ENCODE data around the gene ADIRF.
"Not testable (repeated sequence)": the region's sequence is repeated elsewhere in the genome, so short reads cannot be mapped to it uniquely, and the experiment has no call there.

Gene ADIRF

GRCh38 chr10:86968271-86968993 is at the start of gene ADIRF:
Gene ADIRF, plus strand, starts transcription at chr10:86968482. Its CDS starts 63 bp downstream, at chr10:86968545.
- DNase-seq, result no peak

DNA sequence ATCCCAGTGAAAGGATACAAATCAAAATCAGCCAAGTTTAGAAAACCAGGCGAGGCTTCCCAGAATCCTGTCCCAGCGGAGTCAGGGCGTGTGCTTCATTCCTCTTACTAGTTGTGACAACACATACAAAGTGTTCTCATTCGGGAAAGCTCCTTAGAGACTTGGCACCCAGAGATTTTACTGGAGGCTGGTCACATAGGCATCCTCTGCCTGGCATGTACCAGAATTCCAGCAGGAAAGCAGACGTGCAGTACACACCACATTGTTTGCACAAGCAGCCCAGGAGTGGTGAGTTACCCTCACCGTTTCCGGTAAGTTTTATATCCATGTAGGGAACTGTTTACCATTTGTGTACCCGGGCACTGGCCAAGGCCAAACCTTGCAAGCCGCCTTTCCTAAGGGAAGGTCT is 45.7 kb upstream of the ADIRF start:
- no peak for DNase-seq

DNA sequence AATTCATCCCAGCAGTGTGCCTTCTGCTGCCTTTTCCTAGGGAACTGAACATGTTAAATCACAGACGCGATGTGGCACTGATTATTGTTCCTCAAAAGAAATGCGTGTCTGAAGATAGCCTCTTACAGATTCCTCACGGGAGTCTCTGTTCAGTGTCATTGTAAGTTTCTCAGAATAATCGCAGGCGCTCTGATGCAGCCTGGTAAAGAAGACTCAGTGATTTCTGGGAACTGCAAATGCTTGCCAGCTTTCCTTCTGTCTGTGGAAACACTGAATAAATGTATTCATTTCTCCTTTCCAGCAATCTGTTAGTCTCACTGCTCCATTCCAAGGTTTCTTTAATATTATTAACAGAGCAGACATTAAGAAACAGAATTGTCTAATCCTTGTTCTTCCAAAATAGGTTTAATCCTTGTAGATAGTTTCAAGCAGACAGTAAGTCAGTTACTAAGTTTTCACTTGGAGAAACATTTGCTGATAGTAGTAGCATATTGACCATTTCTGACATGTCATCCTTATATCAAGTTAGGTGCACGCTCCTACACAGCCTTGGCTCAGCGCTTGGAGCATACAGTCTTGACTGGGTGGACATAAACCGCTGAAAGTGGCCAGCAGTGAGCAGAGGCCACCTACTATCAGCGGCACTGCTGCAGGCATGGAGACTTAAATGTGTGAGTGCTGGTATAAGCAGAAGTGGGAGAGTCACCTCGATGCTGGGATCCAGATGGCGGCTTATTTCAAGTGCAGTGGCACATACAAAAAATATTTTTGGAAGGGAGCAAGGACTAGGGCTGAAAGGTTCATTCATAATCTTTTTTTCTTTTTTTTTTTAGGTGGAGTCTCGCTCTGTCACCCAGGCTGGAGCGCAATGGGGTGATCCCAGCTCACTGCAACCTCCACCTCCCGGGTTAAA is 38.6 kb upstream of the ADIRF start:
- DNase-seq, result no peak

GRCh38 chr10:86931872-86932271 is 36.4 kb upstream of the ADIRF start:
- no peak for DNase-seq

DNA sequence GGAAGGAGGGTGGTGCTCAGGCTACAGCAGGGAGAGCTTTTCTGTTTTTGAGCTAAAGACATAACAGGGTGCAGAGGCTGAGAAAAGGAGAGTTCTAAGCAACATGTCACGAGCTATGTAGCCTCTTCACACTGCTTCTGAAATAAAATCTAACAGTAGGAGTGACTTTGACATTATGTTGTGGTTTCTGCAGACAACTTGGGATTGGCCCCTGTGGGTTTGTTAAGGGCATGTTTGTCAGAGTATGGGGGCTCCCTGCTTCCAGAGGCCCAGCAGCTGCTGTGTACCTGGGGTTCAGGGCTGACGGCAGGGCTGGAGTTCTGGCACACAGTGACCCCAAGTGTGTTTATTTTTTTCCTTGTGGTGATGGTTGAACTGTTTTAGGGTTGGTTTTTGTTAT is 35.6 kb upstream of the ADIRF start:
- no peak for DNase-seq

- DNase-seq, result not testable (repeated sequence)
These were observed 34.0 kb upstream of the ADIRF start for GRCh38 chr10:86934162-86934711.

DNA sequence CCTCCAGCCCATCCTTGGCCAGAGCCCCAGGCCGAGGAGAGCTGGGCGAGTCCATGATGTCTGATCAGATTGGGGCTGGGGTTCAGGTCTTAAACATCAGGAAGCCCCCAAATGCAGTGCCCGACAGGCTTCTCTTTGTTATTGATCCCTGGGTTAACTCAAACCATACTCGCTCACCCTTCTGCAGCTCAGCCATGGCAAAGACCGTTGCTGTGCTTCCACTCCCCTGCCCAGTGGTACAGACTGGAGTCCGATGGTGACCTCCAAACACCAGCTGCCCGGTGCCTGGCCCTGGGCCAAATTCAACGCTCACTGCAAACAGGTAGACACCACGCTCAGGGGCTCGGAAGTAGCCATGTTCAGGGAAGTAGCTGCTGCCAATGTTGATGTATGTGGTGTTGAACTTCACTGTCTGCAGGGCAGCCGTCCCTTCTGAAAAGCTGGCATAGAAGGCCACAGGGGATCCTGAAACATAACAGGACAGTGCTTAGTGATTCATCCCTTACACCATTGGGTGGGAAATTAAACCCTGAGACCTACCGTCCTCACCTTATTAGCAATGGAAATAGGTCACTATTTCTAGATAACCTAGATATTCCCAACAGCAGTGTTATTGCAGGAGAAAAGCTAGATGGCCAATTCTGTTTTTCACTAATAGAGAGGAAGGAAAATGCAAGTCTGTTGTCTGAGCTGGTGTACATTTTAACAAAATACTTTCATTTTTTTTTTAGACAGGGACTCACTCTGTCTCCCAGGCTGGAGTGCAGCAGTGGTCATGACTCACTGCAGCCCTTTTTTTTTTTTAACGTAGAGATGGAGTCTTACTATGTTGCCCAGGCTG is 31.4 kb upstream of the ADIRF start:
- DNase-seq, result no peak

DNA sequence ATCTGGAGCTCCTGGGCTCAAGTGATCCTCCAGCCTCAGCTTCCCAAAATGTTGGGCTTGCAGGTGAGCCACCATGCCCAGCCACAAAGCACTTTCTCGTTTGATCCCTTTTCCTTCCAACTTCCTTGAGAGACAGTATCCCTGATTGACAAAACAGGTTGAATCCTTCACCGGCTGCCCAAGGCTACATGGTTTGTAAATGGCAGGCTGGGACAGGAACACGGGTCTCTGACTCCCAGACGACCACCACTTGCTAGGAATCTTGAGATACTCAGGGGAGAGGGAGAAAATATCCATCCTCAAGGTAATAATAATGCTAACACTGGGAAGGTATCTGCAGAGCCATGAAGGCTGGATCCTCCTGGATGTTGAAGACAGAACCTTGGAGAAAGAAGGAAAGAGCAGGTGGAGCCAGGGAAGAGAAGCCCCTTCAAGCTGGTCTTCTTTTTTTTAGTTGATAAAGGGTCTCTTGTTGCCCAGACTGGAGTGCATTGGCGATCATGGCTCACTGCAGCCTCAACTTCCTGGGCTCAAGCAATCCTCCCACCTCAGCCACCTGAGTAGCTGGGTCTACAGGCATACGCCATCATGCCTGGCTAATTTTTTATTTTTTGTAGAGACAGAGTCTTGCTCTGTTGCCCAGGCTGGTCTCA is 30.7 kb upstream of the ADIRF start:
- DNase-seq, result no peak

DNA sequence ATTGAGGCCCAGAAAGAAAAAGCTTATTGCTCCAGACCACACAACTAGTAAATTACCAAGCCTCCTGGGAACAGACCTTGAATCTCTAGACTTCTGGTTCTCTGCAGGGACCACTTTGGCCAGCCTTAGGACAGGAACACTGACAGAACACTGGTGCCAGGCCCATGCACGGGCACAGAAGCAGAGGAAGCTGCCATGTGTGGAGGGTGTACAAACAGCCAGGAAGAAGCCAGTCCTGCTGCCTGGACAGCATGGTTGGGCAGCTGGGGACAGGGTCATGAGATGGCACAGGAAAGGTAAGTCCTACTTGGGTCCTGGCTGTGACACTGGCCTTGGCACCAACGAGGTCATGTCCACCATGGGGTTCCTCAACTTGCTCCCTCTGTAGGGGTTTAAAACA is 30.0 kb upstream of the ADIRF start:
- no peak for DNase-seq

DNA sequence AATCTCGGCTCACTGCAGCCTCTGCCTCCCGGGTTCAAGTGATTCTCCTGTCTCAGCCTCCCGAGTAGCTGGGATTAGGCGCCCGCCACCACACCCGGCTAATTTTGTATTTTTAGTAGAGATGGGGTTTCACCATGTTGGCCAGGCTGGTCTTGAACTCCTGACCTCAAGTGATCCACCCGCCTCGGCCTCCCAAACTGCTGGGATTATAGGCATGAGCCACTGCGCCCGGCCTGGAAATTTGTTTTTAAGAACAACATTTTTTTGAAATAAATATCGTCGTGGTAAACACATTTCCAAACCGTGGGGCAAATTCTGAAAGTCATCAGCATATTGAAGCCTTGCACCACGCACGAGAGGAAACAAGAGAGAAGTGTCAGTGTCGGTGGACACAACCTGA is 28.2 kb upstream of the ADIRF start:
- DNase-seq, result not testable (repeated sequence)

- no peak for DNase-seq
These were observed 27.6 kb upstream of the ADIRF start for GRCh38 chr10:86940677-86941076.

- no peak for DNase-seq
These were observed 26.9 kb upstream of the ADIRF start for GRCh38 chr10:86941426-86941825.

DNA sequence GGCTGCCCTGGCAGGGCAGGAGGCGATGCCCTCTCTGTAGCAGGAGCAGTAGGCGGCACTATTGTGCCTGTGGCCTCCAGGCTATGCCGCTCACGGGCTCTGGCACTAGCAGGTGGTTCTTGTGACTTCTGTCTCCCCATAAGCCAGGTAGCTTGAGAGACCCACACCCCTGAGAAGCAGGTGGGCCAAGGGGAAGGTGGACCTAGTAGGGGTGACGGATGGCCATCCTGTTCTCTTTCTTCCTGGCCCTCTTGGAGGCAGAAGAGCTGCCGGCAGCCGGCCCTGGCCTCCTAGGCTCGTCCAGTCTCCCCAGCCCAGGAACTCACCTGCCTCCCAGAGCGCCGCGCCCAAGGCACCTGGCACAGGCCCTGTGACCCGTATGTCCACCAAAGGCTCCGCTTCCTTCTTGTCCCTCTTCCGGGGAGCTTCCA is 26.3 kb upstream of the ADIRF start:
- DNase-seq, result no peak

- DNase-seq, result no peak
These were observed 25.6 kb upstream of the ADIRF start for GRCh38 chr10:86942441-86943315.

DNA sequence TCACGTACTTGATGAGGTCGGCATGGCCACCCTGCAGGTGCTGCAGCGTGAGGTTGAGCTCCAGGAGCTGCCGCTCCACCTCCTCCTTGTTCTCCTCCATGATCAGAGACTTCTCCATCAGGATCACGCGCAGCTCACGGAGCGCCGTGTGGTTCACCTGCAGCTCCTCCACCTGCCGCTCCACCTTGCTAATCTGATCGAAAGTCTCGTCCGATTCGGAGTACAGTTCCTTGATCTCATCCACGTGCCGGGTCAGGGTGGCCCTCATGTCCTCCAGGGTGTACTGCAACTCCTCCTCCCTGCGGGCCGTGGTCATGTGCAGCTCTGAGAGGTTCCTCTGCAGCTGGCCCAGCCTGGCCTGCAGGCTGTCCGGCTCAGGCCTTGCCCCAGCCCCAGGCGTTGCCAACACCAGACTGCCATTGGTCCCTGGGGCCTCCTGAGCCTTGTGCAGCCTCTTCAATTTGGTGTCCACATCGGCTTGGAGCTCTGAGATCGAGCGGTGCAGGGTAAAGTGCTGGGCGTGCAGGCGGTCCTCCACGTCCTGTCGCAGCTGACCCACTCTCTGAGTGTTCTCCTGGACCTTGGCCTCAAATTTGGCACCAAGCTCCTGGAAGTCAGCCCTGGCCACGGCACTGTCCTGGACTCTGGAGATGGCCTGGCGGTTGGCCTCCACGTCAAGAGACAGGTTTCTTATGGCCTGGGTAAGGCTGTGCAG is 24.8 kb upstream of the ADIRF start:
- no peak for DNase-seq

- DNase-seq, result no peak
These were observed 24.3 kb upstream of the ADIRF start for GRCh38 chr10:86944031-86944419.

DNA sequence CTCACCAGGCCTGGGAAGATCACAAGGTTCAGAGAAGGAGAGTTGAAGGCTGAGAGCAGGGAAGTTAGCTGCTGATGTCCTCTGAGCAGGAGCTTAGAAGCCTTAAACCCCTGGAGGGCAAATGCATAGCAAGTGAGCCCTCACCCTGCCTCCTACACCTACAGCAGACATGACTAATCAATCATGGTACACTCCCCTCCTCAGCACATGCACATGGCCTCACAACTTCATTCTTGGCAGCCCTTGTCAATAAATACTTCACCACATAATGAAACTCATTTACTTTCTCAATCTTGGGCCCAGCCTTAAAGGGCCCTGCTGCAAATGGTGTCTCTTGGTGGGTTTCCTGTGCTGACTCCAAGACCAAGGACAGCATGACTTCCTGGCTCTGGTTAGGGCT is 23.8 kb upstream of the ADIRF start:
- no peak for DNase-seq

DNA sequence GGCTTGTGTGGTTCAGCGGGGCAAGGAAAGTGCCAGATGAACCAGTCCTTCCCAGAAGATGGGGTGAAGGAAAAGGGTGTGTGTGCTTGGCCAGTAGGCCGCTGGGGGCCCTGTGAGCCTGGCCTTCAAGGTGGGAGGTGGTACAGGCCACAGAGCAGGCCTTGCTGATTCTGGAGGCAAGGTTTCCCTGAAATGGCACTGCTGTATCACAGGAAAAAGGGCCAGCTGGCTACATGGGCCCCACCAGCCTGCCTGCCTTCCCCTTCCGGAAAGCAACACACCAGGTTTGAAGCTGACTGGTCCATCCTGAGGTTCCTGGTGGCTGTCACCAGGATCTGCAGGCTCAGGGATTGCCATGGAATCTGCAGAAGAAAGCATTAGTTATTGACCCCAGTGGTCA is 23.4 kb upstream of the ADIRF start:
- no peak for DNase-seq

DNA sequence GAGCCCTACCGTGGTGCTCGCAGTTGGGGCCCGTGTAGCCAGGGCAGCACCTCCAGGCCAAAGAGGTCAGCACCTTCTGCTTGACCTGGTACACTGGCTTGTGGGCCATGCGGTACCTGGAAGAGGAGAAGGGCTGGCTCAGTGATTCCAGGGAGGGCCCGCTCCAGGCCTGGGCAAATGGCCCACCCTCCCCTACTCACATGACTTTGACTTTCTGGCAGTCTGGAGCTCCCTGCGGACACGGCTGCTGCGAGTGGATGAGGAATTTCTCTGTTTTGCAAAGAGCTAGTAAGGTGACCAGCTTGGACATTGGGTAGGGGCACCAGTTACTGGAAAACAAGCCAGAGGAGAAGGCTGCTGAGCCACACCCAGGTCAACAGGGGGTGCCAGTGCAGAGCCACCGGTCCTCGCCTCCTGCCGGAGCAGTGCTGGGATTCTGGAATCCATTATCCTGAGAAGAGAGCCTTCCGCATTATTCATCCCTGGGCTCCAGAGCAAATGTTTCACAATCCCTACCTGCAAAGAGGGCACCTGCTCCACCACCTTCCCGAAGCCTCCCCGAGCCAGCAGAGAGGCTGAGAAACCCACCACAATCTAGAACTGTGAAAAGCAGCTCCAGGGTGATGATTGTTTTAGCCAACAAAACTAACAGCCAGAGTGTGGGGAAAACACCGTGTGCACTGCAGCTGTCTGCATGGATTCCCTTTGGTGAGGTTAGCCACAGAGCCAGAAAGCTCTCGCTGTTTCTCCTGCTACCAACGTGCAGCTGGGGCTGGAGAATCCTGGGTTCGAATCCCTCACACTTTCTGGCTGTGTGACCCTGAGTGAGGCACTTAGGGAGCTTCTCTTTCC is 22.7 kb upstream of the ADIRF start:
- DNase-seq, result no peak

Measured in NCI-H1092 (cell line).